HG03457 (cell line): ENCODE data around the gene MED4.

Experiments
- ATAC-seq: cut with Tn5 transposase; IDR thresholded peaks from one replicate; pipeline ENCODE4 v1.9.1; 2021; ENCODE audit warnings: moderate number of reproducible peaks; ENCODE audit not compliant: unreplicated experiment

MED4 gene

GRCh38 chr13:48094781-48095502 is at the start of gene MED4:
TSS of gene MED4 (minus strand) at chr13:48095104. CDS start at chr13:48095078, 26 bp downstream.
- peak; percentile 84 for ATAC-seq

- ATAC-seq = no peak
Measured at GRCh38 chr13:48144413-48145035, 49.6 kb upstream of the MED4 start.

GRCh38 chr13:48142436-48142835 is 47.5 kb upstream of the MED4 start:
- peak; percentile 89 for ATAC-seq

- ATAC-seq = no peak
Measured at GRCh38 chr13:48138270-48138669, 43.4 kb upstream of the MED4 start.

GRCh38 chr13:48132961-48133360 is 38.1 kb upstream of the MED4 start:
- no peak for ATAC-seq

GRCh38 chr13:48131533-48131932 is 36.6 kb upstream of the MED4 start:
- no peak for ATAC-seq

GRCh38 chr13:48126944-48127830 is 32.3 kb upstream of the MED4 start:
- no peak for ATAC-seq

- ATAC-seq = no peak
Measured at GRCh38 chr13:48125794-48126228, 30.9 kb upstream of the MED4 start.

- no peak for ATAC-seq
Measured at GRCh38 chr13:48123812-48124211, 28.9 kb upstream of the MED4 start.

GRCh38 chr13:48121733-48122132 is 26.8 kb upstream of the MED4 start:
- no peak for ATAC-seq

GRCh38 chr13:48120241-48120640 is 25.3 kb upstream of the MED4 start:
- ATAC-seq = no peak

GRCh38 chr13:48118030-48118429 is 23.1 kb upstream of the MED4 start:
- no peak for ATAC-seq

GRCh38 chr13:48116808-48117207 is 21.9 kb upstream of the MED4 start:
- no peak for ATAC-seq

GRCh38 chr13:48113756-48114130 is 18.8 kb upstream of the MED4 start:
- ATAC-seq = no peak

GRCh38 chr13:48112896-48113755 is 18.2 kb upstream of the MED4 start:
- ATAC-seq = no peak

- no peak for ATAC-seq
Measured at GRCh38 chr13:48110931-48111721, 16.2 kb upstream of the MED4 start.

GRCh38 chr13:48110132-48110868 is 15.4 kb upstream of the MED4 start:
- no peak for ATAC-seq

- ATAC-seq = no peak
Measured at GRCh38 chr13:48108106-48108505, 13.2 kb upstream of the MED4 start.

- no peak for ATAC-seq
Measured at GRCh38 chr13:48097793-48098192, 2.9 kb upstream of the MED4 start.
